WTC11 (cell line): ENCODE measurements around the gene INSM2. TPM values are rescaled to one million over a fixed set of nuclear protein-coding genes. Genes with fewer than 3 reads are reported as not detected.

ENCODE experiments used
- ATAC-seq: fragments of 200-7000 bp; cut with Tn5 transposase; 2 replicates; pipeline ENCODE4 v1.10.0; 2021; ENCODE audit warnings: mild to moderate bottlenecking, moderate library complexity
- CTCF ChIA-PET: fragments of 300-600 bp; sonication (Branson Sonifier 250); formaldehyde crosslinking; loops from one replicate; lab custom pipeline; 2021; ENCODE audit warnings: antibody characterized with exemption; lab: Charles Lee
- POLR2A ChIA-PET: fragments of 350-600 bp; sonication (Branson Sonifier 250); formaldehyde crosslinking; loops from one replicate; lab custom pipeline; 2021; ENCODE audit warnings: antibody characterized with exemption; lab: Charles Lee
- DNase-seq: peaks from one replicate; pipeline ENCODE4 v3.0.0; 2021; ENCODE audit warnings: low spot score
- H3K27ac Mint-ChIP-seq: 2 replicates; pipeline ENCODE4 v1.8.0; 2021; ENCODE audit warnings: mixed read lengths
- H3K27me3 Mint-ChIP-seq: 2 replicates; pipeline ENCODE4 v1.8.0; 2021; ENCODE audit warnings: low read depth, mild to moderate bottlenecking, moderate library complexity, mixed read lengths
- H3K36me3 Mint-ChIP-seq: 2 replicates; pipeline ENCODE4 v1.8.0; 2021; ENCODE audit warnings: mixed read lengths
- H3K4me1 Mint-ChIP-seq: 2 replicates; pipeline ENCODE4 v1.8.0; 2022; ENCODE audit warnings: mixed read lengths
- H3K4me3 Mint-ChIP-seq: 2 replicates; pipeline ENCODE4 v1.8.0; 2021; ENCODE audit warnings: mild to moderate bottlenecking, moderate library complexity, mixed read lengths
- H3K9me3 Mint-ChIP-seq: 2 replicates; pipeline ENCODE4 v1.8.0; 2021; ENCODE audit warnings: mixed read lengths
- AFF4 ChIP-seq: sonication (generic); formaldehyde crosslinking; IDR thresholded peaks from 2 replicates; pipeline ENCODE4 v1.8.1; 2023; ENCODE audit warnings: mild to moderate bottlenecking, missing genetic modification reagents, borderline replicate concordance
- ATF6 ChIP-seq: sonication (generic); formaldehyde crosslinking; IDR thresholded peaks from 2 replicates; pipeline ENCODE4 v1.8.1; 2023; ENCODE audit warnings: mild to moderate bottlenecking, missing genetic modification reagents
- E2F1 ChIP-seq: sonication (generic); formaldehyde crosslinking; IDR thresholded peaks from 2 replicates; pipeline ENCODE4 v1.8.0; 2022; ENCODE audit warnings: mild to moderate bottlenecking, missing genetic modification reagents
- E2F5 ChIP-seq: sonication (generic); formaldehyde crosslinking; IDR thresholded peaks from 2 replicates; pipeline ENCODE4 v1.8.1; 2022; ENCODE audit warnings: mild to moderate bottlenecking, moderate library complexity, missing genetic modification reagents
- HMGA2 ChIP-seq: fragments of 250-450 bp; sonication (Bioruptor Pico); IDR thresholded peaks from 2 replicates; pipeline ENCODE4 v1.4.0; 2021; ENCODE audit warnings: mild to moderate bottlenecking, moderate library complexity
- NFYB ChIP-seq: sonication (generic); formaldehyde crosslinking; conservative IDR thresholded peaks from 2 replicates; pipeline ENCODE4 v1.8.0; 2022; ENCODE audit warnings: low read depth, missing genetic modification reagents
- STAT6 ChIP-seq: sonication (generic); formaldehyde crosslinking; conservative IDR thresholded peaks from 2 replicates; pipeline ENCODE4 v1.8.1; 2023; ENCODE audit warnings: mild to moderate bottlenecking, low read depth, missing genetic modification reagents, moderate library complexity
- ZNF219 ChIP-seq: sonication (generic); formaldehyde crosslinking; IDR thresholded peaks from 2 replicates; pipeline ENCODE4 v1.8.0; 2023; ENCODE audit warnings: missing genetic modification reagents, mild to moderate bottlenecking, borderline replicate concordance
- ZNF317 ChIP-seq: sonication (generic); formaldehyde crosslinking; IDR thresholded peaks from 2 replicates; pipeline ENCODE4 v1.8.1; 2023; ENCODE audit warnings: low read depth, mild to moderate bottlenecking, moderate library complexity, missing genetic modification reagents, borderline replicate concordance
- total RNA-seq: library from RNA; stranded (reverse); gene quantifications from 3 replicates; pipeline ENCODE4 v1.2.3, GENCODE V29; 2021

INSM2 gene
- total RNA-seq, 1 experiment from 2014 or later: 0.07 TPM

GRCh38 chr14:35525695-35526094, 8.3 kb upstream of the INSM2 start:
- peaks cover 3% of the 10 kb centered on the region; the same call in 1 of the 2 replicates for H3K36me3 Mint-ChIP-seq
- POLR2A ChIA-PET: interaction anchor here (0.6 kb wide), 1 partner anchor 461 kb away, joined by 3 read pairs; no protein-coding TSS in a partner anchor
- TF ChIP-seq ATF6 (CRISPR knock-in tag) (no peak), NFYB (CRISPR knock-in tag) (no peak), ZNF219 (no peak), STAT6 (CRISPR knock-in tag) (no peak), ZNF317 (CRISPR knock-in tag) (peak; percentile 52; the same call in 1 of the 2 replicates)
- TF ChIP-seq, all 79 proteins: peak for 1
- no peaks in the 10 kb centered on the region for H3K4me1 Mint-ChIP-seq
- no peak overlapping the region for H3K4me3 Mint-ChIP-seq
- peaks cover 8% of the 10 kb centered on the region for H3K9me3 Mint-ChIP-seq
- H3K27me3 Mint-ChIP-seq: peaks cover 35% of the 10 kb centered on the region
- no peak overlapping the region for H3K27ac Mint-ChIP-seq
- DNase-seq: no peak
- no peak for ATAC-seq
- CTCF ChIA-PET: no interaction called here

- no peak overlapping the region for H3K4me3 Mint-ChIP-seq
- ChIA-PET POLR2A (no interaction called here), CTCF (no interaction called here)
- H3K27ac Mint-ChIP-seq: no peak overlapping the region
- no peak for ATAC-seq
- no peak for DNase-seq
- H3K36me3 Mint-ChIP-seq: peaks cover 3% of the 10 kb centered on the region; the same call in 1 of the 2 replicates
- no peaks in the 10 kb centered on the region for H3K4me1 Mint-ChIP-seq
- H3K27me3 Mint-ChIP-seq: peaks cover 47% of the 10 kb centered on the region
- TF ChIP-seq E2F1 (CRISPR knock-in tag) (no peak), AFF4 (CRISPR knock-in tag) (no peak), HMGA2 (CRISPR knock-in tag) (no peak), E2F5 (CRISPR knock-in tag) (no peak)
- H3K9me3 Mint-ChIP-seq: peaks cover 8% of the 10 kb centered on the region
Measured at GRCh38 chr14:35526962-35527361, 7.0 kb upstream of the INSM2 start.
